ENCODE results near the gene POLR2M.

POLR2M gene

DNA sequence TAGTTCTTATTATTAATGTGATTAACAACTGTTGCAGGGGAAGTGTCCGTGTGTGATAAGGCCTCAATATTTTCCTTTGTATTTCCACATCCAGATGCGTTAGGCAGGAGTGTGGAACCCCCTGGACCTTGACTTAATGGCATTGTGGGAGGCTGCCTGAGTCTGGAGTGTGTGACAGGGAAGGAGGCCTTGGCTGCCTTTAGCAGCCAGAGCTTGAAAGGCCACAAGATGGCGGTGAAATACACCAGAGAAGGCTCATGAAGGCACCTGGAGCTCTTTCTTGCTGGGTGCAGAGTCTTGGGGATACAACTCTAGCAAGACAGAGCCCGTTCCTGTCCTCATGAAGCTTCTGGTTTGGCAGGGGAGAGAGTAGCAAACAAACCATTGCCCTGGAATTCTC lies 36.9 kb downstream of the POLR2M start:
- no peak for DNase-seq

DNA sequence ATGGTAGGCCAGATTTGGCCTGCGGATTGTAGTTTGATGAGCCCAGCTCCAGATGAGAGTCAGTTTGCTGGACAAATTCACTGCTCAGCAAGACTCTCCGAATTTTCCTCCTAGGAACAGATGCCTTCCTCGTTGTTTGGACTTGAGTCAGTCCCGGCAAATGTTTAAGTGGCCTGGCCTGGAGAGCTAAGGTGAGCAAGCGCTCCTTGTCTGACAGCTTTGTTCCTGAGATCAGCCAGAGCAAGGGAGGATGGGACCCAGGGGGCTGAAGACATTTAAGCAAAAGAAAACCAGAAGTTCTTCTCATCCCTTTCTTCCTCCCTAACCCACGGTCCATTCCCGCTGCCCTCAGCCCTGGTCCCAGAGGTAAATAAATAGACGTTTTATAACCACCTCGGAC lies 40.3 kb downstream of the POLR2M start:
- DNase-seq = no peak

DNA sequence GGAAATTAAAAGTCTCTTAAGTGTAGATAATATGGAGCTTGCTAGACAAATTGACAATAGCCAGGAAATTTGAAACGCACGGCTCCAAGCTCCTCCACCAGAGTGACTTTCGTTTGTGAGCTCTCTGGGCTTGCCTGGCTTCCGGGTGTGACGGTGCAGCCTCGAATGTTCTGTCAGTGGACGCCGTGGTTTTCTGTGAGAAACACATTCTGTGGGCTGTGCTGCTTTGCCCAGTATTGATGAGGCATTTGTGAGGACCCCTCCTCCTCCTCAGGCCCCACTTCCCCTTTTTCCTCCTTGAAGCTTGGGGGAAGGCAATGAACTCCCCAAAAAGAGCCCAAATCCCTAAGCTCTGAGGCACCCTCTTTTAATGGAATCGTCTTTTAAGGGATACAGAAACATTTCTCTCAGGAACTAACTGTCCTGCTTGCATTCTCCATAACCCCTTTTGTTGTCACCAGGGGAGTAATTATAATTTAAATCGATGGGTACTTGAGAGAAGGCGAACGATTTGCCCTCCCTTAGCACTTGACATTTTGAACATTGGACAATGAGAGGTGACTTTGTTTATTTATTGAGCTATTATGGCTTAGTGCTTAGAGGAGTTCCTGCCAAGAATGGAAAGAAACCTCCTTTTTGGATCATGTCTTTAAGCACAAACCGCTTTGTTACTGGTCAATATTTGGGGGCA lies 40.8 kb downstream of the POLR2M start:
- peak; percentile 34 for DNase-seq

DNA sequence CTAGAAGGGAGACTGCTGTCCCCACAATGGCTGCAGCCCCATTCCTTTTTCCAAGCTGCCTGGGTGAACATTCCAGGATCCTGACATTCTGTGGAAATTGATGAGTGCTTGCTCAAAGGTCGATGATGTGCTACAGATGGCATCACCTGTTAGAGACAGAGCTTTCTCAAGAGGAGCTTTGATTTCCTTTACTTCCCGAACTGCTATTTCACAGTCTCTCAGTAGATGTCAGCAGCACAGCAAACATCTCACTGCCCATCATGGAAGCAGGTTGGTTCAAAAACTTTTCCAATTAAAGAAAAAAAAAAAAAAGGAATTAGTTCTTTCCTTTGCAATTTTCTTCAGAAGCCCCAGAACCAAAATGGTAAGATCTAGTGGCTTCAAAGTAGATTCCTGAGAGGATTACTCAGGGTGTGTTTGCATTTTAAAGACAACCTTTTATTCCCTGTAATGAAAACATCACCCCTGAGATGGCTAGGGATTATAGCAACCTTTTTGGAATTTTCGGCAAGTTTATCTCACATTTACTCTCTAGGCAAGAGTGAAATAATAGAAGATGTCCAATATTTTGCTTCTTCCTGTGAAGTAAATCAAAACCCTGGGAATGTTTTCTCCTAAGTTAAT lies 44.8 kb downstream of the POLR2M start:
- no peak for DNase-seq

DNA sequence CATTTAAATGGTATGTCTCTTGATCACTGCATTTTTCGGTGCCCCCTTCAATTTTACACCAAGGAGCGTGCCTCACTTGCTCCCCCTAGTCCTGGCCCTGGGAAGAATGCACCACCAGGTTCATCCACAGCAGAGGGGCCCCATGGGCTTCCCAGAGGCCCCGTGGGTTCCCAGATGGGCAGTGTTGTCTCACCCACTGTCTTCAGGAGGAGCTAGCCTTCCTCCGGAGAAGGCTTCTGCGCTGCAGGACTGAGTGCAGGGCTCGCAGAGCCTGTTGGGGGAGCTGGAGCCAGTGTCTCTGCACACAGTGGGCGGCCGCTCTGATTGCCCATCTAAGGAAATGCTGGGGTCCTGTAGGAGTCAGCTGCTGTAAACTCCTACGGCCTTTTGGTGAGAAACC lies 45.9 kb downstream of the POLR2M start:
- DNase-seq = no peak

DNA sequence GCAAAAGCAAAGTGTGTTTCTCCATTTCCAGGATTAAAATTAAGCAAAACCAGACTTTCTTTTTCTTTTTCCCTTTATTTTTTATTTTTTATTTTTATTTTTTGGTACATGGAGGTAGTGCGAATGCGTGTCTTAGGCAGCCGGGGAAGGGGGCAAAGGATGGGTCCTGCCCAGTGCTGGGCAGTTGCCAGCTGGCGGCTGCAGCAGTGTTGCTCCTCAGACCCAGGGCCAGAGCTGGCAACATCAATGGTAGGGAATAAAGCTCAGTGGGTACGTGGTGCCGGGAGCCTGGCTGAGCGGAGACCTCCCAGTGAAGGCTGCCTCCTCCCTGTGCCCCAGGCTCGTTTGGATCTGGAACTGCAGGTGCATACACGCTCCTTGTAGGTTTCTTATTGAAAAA lies 46.3 kb downstream of the POLR2M start:
- no peak for DNase-seq

DNA sequence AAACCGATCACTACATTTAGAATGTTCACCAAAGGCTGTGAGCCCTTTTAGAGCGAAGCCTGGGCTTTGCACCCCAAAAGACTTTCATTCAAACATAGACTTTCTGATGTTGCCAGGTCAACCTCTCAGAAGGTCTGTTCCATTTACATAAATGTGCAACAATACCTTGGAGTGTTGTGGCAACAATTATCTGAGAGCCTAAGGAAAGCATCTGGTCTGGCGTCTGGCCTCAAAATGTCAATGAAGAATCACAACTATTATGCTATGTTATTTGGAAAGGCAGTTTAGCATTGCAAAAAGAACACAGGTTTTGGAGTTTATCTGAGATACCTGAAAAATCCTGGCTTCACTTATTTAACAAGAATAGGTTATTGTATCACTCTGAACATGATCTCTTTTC lies 50.0 kb downstream of the POLR2M start:
- no peak for DNase-seq

DNA sequence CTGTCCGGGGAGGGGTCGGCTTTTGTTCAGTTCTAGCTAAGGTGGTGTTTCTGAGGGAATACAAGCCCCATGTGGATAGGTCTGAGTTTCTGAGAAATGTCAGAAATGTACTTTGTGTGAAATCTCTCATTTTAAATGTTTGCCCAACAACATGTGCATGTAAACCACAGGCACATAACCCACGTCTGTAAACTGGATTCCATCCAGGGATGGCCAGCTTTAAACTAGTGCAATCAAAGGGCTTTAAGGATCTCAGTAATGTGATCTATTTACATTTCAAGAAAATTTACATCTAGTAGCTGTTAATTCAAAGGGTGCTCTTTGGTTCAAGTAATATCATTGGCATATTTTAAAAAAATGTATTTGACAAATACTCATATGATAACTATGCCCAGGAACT lies 52.0 kb downstream of the POLR2M start:
- DNase-seq = no peak

DNA sequence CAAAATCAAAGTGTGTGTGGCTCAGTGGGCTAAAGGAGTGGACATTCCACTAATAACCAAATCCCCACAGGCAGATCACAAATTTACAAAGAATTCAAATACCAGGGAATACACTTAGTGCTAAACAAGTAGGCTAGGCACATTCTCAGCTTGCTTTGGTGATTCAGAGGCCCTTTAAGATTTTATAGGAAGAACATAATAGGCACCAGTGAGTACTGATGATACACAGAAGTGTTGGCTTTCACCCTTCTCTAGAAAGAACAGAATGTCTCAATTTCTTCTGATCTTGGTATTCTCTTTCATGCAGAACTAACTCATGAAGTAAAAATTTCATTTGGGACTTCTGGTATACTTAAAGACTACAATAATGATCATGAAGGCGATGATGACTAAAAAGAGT lies 55.0 kb downstream of the POLR2M start:
- no peak for DNase-seq

DNA sequence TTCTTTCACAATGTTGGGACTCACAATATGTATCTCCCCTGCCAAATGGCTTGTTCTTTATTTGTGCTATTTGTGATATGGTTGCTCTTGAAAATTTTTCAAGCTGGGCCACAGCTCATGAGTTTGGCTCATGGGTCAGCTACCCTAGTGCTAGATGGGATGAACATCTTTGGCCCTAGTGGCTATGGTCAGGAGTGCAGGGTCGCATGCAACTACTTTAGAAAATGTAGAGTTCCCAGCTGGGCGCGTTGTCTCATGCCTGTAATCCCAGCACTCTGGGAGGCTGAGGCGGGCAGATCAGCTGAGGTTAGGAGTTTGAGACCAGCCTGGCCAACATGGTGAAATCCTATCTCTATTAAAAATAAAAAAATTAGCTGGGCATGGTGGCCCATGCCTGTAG lies 55.8 kb downstream of the POLR2M start:
- no peak for DNase-seq

DNA sequence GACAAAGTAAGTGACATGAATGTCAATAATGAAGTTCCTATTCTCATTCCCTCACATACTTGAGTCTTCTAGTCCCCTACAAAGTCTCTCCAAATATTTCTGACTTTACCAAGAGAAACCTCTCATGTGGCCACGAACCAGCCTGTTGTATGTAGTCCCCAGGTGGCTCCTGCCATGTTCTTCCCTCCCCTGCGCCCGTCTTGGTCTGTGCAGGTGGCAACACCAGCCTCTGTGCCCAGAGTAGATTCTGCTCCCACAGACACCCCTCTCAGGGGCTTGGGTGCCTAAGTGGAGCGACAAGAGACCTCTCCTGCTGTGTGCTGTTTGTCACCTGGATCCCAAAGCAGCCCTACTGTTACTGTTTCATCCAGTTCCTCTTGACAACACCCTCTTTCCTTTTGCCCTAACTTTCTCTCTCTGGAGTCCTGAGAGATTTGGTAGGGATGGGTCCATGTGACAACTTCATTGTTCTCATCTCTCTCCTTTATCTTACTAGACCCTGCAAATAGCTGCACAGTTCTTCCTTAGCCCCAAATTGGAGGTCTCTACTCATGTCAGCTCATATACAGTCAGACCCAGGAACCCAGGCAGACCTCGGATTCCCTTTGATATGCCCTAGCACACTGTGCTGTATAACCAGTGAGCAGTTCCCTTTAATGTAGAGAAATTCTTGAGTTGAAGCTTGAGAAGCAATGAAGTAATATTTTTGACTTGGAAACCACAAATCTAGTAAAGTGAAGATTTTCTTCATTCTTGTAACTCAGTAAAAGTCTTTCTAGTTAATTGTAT lies 56.9 kb downstream of the POLR2M start:
- no peak for DNase-seq

Data from NCI-H774 (cell line).